Eye (tissue), 1 donor: ENCODE results near the gene C19orf85.
"Not testable (repeated sequence)": the region's sequence is repeated elsewhere in the genome, so short reads cannot be mapped to it uniquely, and the experiment has no call there.

Source experiments
- DNase-seq: peaks from one replicate; pipeline ENCODE4 v3.0.0-alpha.2; 2015

C19orf85 gene

GRCh38 chr19:55464662-55465054 is at the start of gene C19orf85:
TSS of gene C19orf85 (minus strand) at chr19:55464751. CDS start at chr19:55464554, 197 bp downstream.
- DNase-seq = peak; percentile 53

DNA sequence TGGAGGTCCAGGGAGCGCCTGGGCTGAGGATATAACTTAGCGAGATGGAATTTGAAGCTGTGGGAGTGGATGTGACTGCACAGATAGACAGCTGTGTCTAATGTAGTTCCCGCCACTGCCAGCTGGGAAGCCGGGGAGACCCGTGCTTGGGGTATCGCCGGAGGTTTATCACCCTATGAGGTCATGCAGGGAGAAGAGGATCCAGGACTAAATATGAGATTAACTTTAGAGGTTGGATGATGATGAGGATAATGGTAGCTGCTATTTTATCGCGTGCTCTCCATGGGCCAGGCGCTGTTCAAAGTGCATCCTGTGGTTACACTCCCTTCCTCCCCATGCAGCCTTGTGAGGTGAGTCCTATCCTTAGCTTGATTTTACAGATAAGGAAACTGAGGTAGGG is 43.6 kb upstream of the C19orf85 start:
- no peak for DNase-seq

GRCh38 chr19:55504981-55505380 is 40.4 kb upstream of the C19orf85 start:
- no peak for DNase-seq

DNA sequence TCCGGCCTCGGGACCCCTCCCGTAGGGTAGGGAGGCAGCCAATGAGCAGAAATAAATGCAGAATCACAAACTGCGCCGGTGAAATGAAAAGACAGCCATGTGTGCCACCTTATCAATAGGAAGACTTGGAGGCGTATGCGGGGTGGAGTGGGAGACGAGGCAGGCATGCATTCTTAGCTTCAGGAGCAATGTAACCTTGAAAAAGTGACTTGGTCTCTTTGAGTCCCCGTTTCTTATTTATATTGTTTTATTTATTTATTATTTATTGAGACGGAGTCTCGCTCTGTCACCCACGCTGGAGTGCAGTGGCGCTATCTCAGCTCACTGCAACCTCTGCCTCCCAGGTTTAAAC is 39.7 kb upstream of the C19orf85 start:
- DNase-seq = no peak

DNA sequence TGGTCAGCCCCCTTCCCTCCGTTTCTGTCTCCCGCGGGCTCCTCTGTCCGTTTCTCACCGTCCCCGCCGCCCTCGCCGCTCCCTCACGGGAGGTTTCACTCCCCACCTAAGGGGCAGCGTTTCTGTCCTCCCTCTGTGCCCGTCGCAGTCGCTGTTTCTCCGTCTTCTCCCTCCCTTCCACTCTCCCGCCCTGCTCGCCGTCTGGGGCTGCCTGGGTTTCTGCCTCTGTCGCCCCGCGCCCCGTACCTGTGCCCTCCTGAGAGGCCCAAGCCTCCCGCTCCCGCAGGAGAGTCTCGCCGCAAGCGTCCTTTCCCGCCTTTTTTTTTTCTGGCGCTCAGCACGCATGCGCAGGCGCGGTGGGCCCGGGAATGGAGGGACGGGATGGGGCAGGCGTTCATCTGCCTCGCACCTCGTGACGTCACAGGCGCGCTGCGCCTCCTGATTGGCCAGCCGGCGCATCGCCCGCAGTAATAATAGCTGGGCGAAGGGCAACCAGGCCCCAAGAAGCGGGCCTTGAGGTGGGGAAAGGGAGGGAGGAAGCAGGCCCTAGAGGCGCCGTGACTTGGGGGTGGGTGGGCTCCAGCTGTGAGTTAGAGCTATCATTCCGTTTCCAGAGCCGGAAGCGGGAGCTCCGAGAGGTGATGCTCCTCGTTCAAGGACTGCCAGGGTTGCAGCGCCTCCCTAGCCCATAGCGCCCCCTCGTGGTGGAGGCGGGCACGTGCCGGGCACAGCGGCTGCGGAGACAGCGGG is 39.1 kb upstream of the C19orf85 start:
- peak; percentile 95 for DNase-seq

- no peak for DNase-seq
Measured at GRCh38 chr19:55503157-55503501, 38.6 kb upstream of the C19orf85 start.

DNA sequence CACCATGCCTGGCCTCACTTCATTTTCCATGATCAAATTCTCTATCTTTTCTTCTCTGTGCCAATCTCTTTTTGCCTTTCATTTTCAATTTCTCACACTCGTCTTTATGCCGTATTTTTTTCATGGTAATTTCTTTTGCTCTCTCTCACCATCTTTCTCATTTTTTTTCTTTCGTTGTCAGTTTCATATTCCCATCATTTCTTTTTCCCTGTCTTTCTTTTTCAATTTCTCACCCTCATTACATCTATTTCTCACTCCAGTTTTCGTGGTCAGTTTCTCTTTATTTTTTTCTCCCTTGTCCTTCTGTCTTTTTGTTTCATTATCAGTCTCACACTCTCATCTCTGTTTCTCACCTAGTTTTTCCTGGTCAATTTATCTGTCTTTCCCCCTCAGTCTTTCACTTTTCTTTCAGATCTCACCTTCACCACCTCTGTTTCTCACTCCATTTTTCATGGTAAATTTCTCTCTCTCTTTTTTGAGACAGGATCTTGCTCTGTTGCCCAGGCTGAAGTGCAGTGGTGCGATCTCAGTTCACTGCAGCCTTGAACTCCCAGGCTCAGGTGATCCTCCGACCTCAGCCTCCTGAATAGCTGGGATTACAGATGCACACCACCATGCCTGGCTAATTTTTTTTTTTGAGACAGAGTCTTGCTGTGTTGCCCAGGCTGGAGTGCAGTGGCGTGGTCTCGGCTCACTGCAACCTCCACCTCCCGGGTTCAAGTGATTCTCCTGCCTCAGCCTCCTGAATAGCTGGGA is 37.8 kb upstream of the C19orf85 start:
- DNase-seq = no peak

DNA sequence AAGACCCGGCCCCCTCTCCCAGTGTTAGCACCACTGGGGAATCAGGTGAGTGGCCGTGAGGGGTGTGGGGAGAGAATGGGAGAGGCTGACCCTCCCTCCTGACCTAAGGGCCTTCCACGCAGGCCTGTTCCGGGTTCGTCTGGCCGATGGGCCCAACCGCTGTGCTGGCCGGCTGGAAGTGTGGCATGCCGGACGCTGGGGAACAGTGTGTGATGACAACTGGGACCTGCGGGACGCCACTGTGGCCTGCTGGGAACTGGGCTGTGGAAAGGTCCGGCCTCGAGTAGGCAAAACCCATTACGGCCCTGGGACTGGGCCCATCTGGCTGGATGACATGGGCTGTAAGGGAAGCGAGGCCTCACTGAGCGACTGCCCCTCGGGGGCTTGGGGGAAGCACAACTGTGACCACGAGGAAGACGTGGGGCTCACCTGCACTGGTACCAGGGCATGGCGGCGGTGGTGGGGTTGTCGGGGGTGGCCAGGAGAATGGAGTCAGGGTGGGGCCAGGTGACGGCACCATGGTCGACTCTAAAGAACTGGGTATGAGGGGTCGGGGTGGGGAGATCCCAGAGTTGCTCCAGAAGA is 35.9 kb upstream of the C19orf85 start:
- DNase-seq = no peak

DNA sequence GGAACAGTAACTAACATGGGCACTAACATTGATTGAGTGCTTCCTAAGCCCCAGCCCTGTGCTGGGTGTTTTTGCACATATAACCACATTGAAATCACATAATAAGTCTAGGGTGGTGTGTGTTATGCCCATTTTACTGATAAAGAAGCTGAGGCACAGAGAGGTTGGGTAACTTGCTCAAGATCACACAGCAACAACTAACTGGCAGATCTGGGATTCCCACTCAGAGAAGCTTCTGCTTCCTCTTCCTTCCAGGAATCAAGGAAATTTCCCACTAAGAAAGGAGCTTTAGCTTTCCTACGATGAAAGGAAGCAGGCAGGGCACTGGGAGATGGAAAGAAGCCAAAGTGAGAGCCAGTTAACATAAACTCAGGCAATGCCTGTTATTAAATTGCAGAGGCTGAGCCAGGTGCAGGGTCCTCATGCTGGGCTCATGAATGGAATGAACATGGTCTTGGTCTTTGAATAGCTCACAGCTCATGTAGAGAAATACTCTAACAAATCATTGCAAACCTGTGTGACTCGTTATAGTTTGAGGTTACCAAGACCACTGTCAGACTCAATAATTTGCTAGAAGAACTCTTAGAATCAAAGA is 33.8 kb upstream of the C19orf85 start:
- DNase-seq = no peak

GRCh38 chr19:55497763-55498162 is 33.2 kb upstream of the C19orf85 start:
- DNase-seq = no peak

- not testable (repeated sequence) for DNase-seq
Measured at GRCh38 chr19:55496820-55497219, 32.3 kb upstream of the C19orf85 start.

GRCh38 chr19:55495646-55496349 is 31.2 kb upstream of the C19orf85 start:
- DNase-seq = no peak

DNA sequence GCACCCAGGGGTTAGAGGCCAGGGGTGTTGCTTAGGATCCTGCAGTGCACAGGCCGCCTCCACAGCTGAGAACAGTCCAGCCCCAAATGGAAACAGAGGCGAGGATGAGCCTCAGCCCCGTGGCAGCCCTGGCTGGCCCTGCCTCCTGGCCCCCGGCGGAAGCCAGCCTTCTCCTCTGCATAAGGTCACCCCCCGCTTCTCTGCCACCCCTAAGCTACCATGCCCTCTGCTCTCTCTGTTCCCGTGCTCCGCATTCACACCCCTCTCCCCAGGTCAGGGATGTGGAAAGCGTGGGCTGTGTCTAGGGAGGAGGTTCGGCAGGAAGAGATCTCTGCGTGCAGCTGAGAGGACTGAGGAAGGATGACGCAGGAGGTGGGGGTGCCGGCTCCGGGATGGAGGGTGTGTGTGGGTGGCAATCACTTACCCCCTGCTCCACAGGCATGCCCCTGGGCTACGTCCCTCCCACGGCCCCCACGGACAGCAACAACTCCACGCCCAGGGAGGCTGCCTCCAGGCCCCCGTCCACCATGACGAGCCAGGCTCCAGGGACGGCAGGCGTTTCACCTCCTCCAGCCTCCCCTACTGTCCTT is 29.7 kb upstream of the C19orf85 start:
- no peak for DNase-seq

GRCh38 chr19:55493645-55494171 is 29.2 kb upstream of the C19orf85 start:
- DNase-seq = no peak

DNA sequence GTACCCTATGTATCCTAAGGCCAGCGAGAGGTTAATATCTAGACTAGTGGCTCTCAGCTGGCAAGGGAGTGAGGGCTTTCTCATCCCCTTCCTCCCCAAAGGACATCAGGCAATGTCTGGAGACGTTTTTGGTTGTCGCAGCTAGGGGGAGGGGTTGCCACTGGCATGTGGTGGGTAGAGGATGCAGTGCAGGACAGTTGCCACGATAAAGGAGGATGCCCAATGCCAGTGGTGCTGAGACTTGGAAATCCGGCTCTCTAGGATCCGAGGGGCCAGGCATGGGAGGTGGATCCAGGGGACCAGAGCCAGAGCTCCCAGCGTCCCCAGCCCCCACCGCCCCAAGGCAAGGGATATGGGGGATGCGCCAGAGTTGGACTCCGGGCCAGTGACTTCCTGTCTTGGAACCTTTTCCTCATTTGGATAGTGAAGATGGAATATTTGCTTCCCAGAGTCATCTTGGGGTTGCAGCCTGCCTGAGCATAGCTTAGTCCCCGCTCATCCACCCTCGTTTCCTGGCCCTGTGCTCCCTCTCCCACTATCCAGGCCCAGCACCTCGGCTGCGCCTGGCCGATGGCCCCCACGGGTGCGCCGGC is 28.6 kb upstream of the C19orf85 start:
- DNase-seq = no peak

- DNase-seq = no peak
Measured at GRCh38 chr19:55492362-55492944, 27.9 kb upstream of the C19orf85 start.

- DNase-seq = no peak
Measured at GRCh38 chr19:55491546-55492360, 27.2 kb upstream of the C19orf85 start.

DNA sequence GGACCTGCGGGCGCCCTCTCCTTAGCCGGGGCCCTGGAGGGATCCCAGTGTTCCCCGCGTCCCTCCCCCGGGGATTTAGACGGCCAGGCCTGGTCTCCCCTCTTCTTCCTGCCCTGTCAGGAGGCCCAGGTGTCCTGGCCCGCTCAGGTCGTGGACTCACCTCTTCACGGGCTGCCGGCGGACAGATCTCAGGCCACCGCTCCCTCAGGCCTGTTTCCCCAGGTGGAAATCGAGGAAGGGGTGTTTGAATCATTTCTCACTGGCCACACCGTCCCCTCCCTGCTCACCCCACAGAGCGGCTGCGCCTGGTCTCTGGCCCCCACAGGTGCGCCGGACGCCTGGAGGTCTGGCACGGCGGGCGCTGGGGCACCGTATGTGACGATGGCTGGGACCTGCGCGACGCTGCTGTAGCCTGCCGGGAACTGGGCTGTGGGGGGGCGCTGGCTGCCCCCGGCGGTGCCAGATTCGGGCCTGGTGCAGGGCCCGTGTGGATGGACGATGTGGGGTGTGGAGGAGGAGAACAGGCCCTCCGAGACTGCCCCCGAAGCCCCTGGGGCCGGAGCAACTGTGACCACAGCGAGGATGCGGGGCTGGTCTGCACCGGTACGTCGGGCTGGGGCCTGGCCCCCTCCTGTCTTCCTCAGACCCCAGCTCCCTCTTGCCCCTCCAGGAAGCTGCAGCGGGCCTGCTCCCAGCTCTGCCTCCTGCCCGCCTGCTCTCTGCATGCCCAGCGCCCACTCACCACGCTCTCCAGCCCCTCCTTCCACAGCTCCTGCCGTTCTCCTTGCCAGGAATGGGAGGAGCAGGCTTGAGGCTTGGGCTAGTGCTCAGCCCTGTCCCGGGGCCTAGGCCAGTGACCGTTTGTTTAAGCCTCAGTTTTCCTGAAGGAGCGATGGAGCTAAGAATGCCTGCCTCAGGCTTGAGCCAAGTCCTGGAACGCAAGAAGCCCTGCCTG is 26.2 kb upstream of the C19orf85 start:
- no peak for DNase-seq

DNA sequence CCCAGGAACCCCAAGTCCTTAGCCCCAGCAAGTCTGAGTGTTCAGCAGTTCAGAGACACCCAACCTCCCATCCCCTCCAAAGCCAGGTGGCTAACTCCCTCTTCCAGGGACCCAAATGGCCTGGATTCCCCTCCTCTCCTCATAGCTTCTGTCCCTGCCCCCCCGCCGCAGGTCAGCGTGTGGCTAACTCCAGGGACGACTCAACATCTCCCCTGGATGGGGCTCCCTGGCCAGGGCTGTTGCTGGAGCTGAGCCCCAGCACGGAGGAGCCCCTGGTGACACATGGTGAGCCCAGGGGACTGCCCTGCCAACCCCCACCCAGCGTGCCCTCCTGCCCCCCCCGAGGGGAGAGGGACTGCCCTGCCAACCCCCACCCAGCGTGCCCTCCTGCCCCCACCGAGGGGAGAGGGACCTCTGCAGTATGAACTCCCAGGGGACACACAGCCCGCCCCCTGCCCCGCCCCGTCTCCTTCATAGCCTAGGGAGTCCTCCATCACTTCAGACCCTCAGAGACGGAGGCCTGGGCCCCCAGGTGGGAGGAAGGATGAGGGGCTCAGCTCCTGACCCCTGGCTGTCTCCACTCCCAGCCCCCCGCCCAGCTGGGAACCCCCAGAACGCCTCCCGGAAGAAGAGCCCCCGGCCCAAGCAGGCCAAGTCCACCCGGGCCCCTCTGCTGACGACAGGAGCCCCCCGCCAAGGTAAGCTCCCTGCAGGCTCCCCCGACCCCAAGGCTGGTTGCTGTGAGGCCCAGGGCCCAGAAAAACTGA is 25.3 kb upstream of the C19orf85 start:
- DNase-seq = no peak
